ENCODE measurements around the gene CRACDL.

CRACDL gene

GRCh38 chr2:98778151-98778550, 157.9 kb downstream of the CRACDL start:
- Histone ChIP-seq H3K9me3 (ENCODE audit: insufficient read depth, low read length) (no peaks in the 10 kb centered on the region), H3K27me3 (ENCODE audit: low read depth, low read length) (peaks cover 4% of the 10 kb centered on the region; the same call in 1 of the 2 replicates), H3K4me2 (ENCODE audit: low read length) (no peak overlapping the region), H3K4me1 (ENCODE audit: low read length) (no peaks in the 10 kb centered on the region), H3K27ac (ENCODE audit: low read length) (no peak overlapping the region), H3K36me3 (replicated peaks; ENCODE audit: low read depth, low read length) (no peaks in the 10 kb centered on the region), H2AFZ (ENCODE audit: low read depth, low read length) (no peak overlapping the region), H3K4me3 (ENCODE audit: low read length) (no peak overlapping the region), H3K9ac (ENCODE audit: low read length) (no peak overlapping the region), H3K79me2 (ENCODE audit: low read length) (no peaks in the 10 kb centered on the region), H4K20me1 (ENCODE audit: insufficient read depth, low read length) (no peaks in the 10 kb centered on the region)
- no peak for TF ChIP-seq CTCF (IDR thresholded peaks at IDR 0.05; ENCODE audit: low read depth, low read length)
- TF ChIP-seq EZH2phosphoT487 (IDR thresholded peaks at IDR 0.05; ENCODE audit: low read depth) = no peak

- TF ChIP-seq CTCF (IDR thresholded peaks at IDR 0.05; ENCODE audit: low read depth, low read length) (no peak), EZH2phosphoT487 (IDR thresholded peaks at IDR 0.05; ENCODE audit: low read depth) (no peak)
- H3K9ac ChIP-seq (ENCODE audit: low read length) = no peak overlapping the region
- no peaks in the 10 kb centered on the region for H3K79me2 ChIP-seq (ENCODE audit: low read length)
- no peak overlapping the region for H3K4me3 ChIP-seq (ENCODE audit: low read length)
- peaks cover 4% of the 10 kb centered on the region; the same call in 1 of the 2 replicates for H3K27me3 ChIP-seq (ENCODE audit: low read depth, low read length)
- no peaks in the 10 kb centered on the region for H3K36me3 ChIP-seq (replicated peaks; ENCODE audit: low read depth, low read length)
- H3K4me1 ChIP-seq (ENCODE audit: low read length) = no peaks in the 10 kb centered on the region
- H3K9me3 ChIP-seq (ENCODE audit: insufficient read depth, low read length) = no peaks in the 10 kb centered on the region
- H4K20me1 ChIP-seq (ENCODE audit: insufficient read depth, low read length) = no peaks in the 10 kb centered on the region
- H2AFZ ChIP-seq (ENCODE audit: low read depth, low read length) = no peak overlapping the region
- H3K27ac ChIP-seq (ENCODE audit: low read length) = no peak overlapping the region
- H3K4me2 ChIP-seq (ENCODE audit: low read length) = no peak overlapping the region
These were observed 158.3 kb downstream of the CRACDL start for GRCh38 chr2:98777710-98778109.

GRCh38 chr2:98777076-98777475, 158.9 kb downstream of the CRACDL start:
- H3K27ac ChIP-seq (ENCODE audit: low read length) = no peak overlapping the region
- no peak overlapping the region for H2AFZ ChIP-seq (ENCODE audit: low read depth, low read length)
- H3K79me2 ChIP-seq (ENCODE audit: low read length) = no peaks in the 10 kb centered on the region
- H3K27me3 ChIP-seq (ENCODE audit: low read depth, low read length) = peaks cover 4% of the 10 kb centered on the region; the same call in 1 of the 2 replicates
- H3K36me3 ChIP-seq (replicated peaks; ENCODE audit: low read depth, low read length) = no peaks in the 10 kb centered on the region
- TF ChIP-seq CTCF (IDR thresholded peaks at IDR 0.05; ENCODE audit: low read depth, low read length) (no peak), EZH2phosphoT487 (IDR thresholded peaks at IDR 0.05; ENCODE audit: low read depth) (no peak)
- H3K9me3 ChIP-seq (ENCODE audit: insufficient read depth, low read length) = no peaks in the 10 kb centered on the region
- H3K4me1 ChIP-seq (ENCODE audit: low read length) = peaks cover 2% of the 10 kb centered on the region; the same call in 1 of the 2 replicates
- no peak overlapping the region for H3K4me3 ChIP-seq (ENCODE audit: low read length)
- no peaks in the 10 kb centered on the region for H4K20me1 ChIP-seq (ENCODE audit: insufficient read depth, low read length)
- no peak overlapping the region for H3K9ac ChIP-seq (ENCODE audit: low read length)
- H3K4me2 ChIP-seq (ENCODE audit: low read length) = no peak overlapping the region

GRCh38 chr2:98776136-98776535, 159.9 kb downstream of the CRACDL start:
- Histone ChIP-seq H3K4me1 (ENCODE audit: low read length) (peaks cover 10% of the 10 kb centered on the region), H3K79me2 (ENCODE audit: low read length) (no peaks in the 10 kb centered on the region), H3K4me3 (ENCODE audit: low read length) (no peak overlapping the region), H2AFZ (ENCODE audit: low read depth, low read length) (no peak overlapping the region), H3K9ac (ENCODE audit: low read length) (no peak overlapping the region), H3K27me3 (ENCODE audit: low read depth, low read length) (no peaks in the 10 kb centered on the region; the same call in 1 of the 2 replicates), H4K20me1 (ENCODE audit: insufficient read depth, low read length) (no peaks in the 10 kb centered on the region), H3K9me3 (ENCODE audit: insufficient read depth, low read length) (no peaks in the 10 kb centered on the region), H3K36me3 (replicated peaks; ENCODE audit: low read depth, low read length) (no peaks in the 10 kb centered on the region), H3K27ac (ENCODE audit: low read length) (no peak overlapping the region), H3K4me2 (ENCODE audit: low read length) (no peak overlapping the region)
- TF ChIP-seq EZH2phosphoT487 (IDR thresholded peaks at IDR 0.05; ENCODE audit: low read depth) (no peak), CTCF (IDR thresholded peaks at IDR 0.05; ENCODE audit: low read depth, low read length) (no peak)
